Fibroblast of peridontal ligament (primary cell): ENCODE data around the gene SCNN1B.
"Not testable (repeated sequence)": the region's sequence is repeated elsewhere in the genome, so short reads cannot be mapped to it uniquely, and the experiment has no call there.

Experiments
- DNase-seq: peaks from one replicate; pipeline ENCODE4 v3.0.0-alpha.2; 2010; ENCODE audit errors: extremely low read depth

The SCNN1B gene

DNA sequence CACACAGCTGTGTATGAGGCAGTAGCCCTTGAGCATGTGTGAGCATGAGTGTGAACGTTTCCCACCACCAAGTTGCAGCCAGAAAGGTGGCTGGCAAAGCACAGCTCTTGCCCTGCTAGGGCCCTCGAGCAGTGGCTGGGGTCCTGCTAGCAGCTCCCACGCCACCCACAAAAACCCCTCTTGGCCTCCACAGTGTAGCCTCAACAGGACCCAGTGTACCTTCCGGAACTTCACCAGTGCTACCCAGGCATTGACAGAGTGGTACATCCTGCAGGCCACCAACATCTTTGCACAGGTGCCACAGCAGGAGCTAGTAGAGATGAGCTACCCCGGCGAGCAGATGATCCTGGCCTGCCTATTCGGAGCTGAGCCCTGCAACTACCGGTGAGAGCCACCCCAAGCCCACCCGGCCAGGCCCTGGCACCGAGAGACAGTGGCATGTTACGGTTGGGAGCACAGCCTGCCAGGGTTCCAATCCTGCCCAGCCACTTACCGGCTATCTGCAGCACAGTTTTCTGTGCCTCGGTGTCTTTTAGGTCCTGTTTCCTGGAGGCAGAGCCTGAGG is 53.1 kb downstream of the SCNN1B start:
- DNase-seq = no peak

DNA sequence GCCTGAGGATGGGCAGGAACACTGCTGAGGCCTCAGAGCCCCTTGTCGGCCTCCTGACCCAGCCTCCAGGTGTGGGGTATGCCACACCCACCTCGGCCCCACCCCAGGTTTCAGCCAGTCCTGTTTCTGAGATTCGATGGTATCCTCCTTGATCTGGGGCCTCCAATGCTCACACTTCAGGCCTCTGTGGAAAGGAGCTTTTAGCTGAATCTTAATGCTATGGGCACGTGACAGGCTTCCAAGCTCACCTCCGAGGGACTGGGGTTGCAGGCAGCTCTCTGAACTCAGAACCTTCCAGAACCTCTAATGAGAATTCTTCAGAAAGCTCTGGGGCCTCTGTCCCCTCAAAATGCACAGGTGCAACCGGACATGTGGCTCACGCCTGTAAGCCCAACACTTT is 54.8 kb downstream of the SCNN1B start:
- DNase-seq = no peak

DNA sequence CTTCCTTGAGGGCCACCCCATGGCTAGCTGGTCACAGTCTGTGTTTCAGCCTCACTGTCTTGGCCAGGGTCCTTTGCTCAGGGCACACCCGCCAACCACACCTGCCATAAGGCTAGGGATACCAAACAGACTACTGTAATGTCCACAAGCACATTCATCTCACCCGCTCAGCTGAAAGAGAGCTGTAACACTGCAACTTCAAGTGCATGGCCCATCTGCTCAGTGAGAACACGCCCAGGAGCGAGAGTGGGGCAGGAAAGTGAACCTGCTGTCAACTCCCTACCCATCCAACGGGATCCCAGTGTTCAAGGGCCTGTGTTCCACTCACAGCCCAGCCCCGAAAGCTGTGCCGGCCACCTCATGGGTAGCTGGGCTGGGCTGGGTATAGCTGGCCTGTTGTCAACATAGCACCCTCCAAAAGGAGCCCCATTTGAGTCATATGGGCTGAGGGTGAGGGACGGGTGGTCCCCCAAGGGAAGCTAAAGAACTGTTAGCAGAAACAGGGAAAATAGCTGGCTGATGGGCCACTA is 55.7 kb downstream of the SCNN1B start:
- no peak for DNase-seq

DNA sequence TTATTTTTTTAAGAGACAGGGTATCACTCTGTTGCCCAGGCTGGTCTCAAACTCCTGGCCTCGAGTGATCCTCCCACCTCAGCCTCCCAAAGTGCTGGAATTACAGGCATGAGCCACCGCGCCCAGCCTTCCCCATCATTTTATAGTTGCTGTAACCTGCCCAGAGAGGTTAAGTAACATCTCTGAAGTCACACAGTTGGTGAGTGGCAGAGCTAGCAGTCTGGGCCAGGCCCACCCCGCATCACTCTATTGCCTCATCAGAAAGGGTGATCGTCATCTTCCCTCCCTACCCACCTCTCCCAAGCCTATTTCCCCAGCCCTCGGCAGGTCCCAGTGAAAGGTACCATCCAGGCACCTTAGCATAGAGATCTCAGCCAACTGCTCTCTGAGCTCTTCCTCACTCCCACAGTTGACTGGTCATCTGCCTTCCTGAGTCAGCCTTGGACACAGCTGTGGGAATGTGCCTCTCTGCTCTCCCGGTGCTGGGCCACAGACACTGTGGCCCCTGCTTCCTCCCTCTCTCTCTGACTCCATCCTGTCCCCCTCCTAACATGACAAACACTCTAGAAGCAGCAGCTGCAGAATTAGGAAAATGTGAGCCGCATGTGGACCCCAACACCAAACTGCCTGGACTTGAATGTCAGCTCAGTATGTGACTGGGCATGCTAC is 57.1 kb downstream of the SCNN1B start:
- no peak for DNase-seq

DNA sequence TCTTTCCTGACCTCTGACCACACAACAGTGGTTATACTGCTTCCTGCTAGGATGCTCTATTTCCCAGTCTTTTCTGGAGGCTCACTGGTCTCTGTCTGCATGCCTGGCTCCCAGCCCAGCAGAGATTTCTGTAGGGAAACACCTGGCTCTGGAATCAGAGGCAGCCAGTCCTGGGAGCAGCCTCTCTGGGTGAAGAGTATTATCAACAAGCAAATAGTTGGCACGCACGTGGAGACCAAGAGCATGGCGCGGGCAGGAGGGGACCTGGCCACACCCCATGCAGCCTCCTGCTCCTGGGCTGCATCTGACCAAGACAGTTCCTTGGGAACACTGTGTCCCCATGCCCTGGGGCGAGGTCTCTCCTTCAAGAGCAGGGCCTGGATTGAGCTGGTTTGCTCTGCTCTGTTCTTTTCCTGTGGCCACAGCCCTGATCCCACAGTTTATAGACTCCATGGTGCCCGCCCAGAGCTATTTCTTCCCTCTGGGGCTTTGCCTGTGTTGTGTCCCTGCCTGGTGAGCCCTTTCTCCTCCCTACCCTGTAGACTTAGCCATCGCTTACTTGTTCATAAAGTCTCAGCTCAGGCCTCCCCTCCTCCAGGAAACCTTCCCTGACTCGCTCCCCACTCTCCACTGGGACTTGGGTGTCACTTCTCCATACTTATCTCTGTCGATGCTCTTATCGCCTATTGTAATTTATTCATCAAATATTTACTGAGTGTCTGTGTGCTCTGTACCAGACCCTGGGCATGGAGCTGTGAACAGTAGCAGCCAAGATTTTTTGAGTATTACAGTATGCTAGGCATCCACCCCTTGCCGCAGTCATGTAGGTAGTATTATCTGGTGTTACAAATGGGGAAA is 60.6 kb downstream of the SCNN1B start:
- DNase-seq = no peak

DNA sequence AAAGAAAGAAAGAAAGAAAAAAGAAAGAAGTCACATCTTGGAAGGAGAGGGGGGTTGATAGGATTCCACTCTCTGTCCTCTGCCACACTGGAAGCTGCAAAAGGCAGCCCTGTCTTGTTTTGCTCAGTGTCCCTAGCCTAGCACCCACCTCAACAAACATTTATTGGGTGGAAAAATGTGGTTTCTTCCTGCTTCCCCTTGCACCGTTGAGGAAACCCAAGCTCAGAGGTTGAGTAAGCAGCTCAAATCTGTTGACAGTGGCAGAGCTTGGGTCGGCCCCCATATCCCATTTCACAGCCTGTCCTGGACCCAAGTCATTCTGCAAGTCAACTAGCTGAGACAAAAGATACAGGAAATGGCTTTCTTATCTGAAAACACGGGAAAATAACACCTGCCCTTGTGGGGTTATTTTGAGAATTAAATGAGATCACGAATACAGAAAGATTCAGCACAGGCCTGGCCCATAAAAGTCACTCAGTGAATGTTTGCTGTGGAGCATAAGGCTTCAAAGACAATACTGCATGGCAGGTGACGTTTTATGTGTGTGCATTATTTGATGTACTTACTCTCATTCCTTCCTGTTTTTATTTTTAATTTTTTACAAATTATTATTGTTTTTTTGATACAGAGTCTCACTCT is 63.6 kb downstream of the SCNN1B start:
- no peak for DNase-seq

DNA sequence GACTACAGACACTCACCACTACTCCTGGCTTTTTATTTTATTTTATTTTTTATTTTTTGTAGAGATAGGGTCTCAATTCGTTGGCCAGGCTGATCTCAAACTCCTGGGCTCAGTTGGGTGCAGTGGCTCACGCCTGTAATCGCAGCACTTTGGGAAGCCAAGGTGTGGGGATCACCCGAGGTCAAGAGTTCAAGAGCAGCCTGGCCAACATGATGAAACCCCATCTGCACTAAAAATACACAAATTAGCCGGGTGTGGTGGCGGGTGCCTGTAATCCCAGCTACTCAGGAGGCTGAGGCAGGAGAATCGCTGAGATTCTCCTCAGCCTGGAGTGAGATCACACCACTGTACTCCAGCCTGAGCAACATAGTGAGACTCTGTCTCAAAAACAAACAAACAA is 64.2 kb downstream of the SCNN1B start:
- DNase-seq = not testable (repeated sequence)

DNA sequence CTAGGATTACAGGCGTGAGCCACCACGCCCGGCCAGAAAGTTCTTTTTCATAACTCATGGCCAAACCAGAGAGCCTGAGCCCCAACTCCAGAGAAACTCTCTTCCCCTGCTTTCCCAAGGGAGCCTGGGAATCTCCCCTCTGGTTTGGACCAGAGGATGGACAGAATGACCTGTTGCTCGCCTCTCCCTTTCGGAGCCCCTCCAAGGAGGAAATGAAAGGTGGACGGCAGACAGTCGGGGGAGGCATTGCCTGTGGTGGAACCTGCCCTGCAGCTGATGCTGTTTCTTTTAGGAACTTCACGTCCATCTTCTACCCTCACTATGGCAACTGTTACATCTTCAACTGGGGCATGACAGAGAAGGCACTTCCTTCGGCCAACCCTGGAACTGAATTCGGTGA is 65.5 kb downstream of the SCNN1B start:
- no peak for DNase-seq

DNA sequence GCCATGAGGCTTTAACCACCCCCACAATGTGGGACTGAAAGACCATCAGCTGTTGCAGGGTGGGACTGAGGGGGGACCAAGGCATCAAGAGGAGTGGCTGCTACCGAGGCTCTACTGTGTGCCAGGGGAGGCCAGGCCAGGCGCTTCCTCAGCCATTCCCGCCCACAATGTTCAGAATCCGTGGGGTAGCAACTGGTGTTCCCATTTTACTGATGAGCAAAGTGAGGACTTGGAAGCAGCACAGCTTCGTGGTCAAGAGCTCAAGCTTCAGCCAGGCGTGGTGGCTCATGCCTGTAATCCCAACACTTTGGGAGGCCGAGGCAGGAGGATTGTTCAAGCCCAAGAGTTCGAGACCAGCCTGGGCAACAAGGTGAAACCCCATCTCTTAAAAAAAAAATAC is 65.9 kb downstream of the SCNN1B start:
- DNase-seq = no peak

DNA sequence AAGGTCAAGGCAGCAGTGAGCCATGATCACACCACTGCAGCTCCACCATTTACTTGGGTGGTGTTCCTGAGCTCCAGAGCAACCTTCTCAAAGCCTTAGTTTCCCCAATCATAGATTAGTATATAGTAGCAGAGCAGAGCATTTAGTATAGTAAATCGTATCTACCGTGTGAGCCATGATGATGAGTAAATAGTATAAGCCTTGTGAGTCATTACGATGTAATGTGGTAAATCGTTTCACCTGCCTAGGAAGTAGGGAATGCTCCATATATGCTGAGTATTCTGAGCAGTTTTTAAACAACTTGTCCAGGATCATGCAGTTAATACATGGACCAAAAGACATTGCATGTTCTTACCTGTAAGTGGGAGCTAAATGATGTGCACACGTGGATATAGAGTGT is 66.4 kb downstream of the SCNN1B start:
- DNase-seq = no peak

DNA sequence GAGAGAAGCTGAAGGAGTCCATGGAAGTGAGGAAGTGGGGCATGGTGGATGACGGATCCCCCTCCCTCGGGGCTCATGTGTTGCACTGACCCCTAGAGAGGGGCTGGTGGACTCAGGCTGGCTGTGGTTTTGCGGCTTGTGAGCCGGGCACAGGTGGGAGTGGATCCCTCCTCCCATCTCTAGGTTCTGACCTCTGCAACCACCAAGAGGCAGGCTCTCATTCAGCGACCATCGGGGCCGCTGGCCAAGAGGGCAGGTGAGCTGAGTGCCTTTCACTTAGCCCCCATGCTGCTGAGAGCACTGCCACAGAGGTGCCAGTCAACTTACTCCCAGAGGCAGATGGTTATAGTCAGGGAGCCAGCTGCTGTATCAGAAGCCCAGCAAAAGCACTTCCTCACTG is 67.3 kb downstream of the SCNN1B start:
- DNase-seq = no peak

DNA sequence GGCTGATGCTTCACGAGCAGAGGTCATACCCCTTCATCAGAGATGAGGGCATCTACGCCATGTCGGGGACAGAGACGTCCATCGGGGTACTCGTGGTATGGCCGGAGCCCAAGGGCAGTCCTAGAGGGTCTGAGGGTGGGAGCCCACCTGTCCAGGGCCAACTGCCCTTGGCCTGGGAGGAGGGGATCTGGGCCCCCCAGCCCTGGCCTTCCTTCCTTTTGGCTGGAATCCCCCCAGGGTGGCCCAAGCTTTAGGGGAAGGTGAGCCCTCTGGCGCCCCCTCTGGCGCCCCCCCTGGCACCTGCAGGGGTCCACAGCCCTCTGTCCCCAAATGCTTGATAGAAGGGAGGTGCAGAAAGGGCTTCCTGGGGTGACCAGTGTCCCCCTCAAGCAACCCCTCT is 69.3 kb downstream of the SCNN1B start:
- DNase-seq = no peak

DNA sequence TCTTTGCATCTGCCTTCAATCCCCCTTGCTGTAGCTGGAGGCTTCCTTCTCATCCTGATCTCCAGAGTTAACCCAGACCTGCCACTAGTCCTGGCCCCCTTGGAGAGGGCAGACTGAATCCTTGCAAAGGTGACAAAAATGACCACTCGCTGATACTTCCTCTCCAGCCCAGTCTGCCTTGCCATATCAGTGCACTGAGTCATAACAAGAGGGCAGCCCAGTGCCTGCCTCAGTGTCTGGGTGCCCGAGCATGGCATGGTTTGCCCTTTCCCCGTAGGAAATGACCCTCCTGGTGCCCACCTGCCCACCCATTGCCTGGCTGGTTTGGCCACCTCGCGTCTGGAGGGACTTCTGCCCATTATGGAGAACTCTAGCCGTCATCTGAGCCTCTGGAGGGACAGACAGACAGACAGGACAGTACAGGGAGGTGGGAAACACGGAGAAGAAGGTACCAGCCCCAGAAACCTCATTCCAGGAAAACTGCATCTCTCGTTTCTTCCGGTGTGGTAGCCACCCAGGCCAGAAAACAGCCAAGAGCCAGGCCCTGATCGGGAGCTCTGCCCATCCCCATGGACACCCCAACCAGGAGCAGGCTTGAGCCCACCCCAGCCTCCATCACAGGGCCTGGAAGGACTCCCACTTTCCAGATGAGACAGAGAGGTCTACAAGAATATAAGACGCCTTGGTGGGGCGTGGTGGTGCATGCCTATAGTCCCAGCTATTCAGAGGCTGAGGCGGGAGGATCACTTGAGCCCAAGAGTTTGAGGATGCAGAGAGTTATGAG is 71.5 kb downstream of the SCNN1B start:
- no peak for DNase-seq

DNA sequence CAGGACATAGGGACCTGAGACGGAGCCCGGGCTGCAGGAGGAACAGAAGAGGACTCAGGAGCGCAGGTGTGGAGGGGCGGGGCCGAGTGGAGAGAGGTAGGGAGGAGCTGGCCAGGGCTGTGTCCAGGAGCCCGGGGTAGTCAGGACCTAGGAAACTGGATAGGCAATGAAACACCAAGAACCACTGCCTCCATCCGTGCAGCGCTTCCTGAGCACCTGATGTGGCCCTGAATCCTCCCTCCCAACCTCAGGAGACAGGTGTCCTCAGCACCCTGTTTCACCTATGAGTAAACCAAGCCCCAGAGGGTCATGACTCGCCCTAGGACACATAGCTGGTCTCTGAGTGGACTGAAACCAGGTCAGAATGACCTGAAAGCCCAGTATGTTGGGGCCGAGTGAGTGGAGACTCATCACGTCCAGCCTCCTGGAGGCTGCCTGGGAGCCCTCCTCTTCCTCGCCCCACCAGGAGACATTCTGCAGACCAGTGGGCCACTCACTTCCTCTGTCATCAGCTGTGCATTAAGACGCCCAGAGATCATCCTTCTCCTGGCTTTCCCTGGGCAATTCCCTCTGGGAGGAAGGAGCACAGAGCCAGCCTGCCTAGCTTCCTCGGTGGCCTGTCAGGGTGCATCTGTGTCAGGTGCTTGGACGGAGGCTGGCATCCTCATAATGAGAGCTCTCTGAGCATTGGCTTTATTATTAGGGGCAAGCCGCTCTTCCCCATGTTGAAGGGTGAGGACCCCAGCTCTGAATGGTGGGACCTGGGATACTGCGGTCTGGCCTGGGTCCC is 72.8 kb downstream of the SCNN1B start:
- DNase-seq = no peak

DNA sequence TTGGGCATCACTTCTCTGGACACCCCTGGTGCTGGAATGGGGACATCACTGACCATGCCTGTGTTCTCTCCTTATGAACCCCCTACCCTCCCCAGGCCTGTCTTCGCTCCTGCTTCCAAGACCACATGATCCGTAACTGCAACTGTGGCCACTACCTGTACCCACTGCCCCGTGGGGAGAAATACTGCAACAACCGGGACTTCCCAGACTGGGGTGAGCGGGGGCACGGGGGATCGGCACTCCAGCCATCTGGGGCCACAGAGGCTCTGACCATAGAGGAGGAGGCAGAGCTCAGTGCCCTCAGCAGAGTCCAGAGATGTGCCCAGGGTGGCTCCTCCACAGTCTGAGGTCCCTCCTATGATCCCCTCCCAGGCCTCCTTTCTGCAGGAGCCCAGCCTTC is 73.5 kb downstream of the SCNN1B start:
- DNase-seq = no peak

DNA sequence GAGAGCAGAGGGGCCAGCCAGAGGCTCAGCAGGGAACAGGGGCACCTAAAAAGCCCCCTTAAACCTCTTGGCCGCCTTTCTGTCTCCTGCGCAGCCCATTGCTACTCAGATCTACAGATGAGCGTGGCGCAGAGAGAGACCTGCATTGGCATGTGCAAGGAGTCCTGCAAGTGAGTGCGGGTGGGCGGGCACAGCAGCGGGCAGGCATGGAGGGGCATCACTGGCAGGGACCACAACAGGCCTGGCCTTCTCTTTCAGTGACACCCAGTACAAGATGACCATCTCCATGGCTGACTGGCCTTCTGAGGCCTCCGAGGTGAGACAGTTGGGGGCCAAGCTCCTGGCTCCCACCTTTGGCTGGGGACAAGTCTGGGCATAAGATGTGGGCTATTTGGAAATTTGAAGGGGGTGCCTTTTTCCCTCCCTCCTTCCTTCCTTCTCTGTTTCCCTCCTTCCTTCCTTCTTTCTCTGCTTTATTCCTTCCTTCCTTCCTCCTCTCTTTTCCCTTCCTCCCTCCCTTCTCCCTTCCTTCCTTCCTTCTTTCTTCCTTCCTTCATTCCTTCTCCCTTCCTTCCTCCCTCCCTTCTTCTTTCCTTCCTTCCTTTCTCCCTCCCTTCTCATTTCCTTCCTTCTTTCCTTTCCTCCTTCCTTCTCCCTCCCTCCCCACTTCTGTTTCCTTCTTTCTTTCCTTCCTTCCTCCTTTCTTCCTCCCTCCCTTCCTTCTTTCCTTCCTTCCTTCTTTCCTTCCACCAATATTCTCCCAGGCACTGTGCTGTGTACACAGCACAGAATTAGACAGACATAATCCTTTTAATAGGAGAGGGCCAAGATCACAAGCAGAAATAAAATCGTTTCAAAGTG is 75.2 kb downstream of the SCNN1B start:
- no peak for DNase-seq

DNA sequence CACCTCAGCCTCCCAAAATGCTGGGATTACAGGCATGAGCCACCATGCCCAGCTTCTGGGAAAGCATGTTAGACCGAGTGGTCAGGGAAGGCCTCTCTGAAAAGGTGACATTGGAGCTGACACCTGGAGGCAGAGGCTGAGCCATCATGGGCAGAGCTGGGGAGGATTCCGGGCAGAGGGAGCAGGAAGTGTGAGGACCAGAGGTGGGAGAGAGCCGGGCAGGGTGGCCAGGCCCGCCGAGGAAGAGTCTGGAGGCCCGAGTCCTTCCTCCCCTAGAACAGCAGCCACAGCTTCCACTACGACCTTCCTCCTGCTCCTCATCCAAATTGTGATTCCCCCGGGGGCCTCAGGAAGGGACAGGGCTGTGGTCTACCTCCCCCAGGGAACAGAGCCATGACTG is 76.2 kb downstream of the SCNN1B start:
- no peak for DNase-seq

DNA sequence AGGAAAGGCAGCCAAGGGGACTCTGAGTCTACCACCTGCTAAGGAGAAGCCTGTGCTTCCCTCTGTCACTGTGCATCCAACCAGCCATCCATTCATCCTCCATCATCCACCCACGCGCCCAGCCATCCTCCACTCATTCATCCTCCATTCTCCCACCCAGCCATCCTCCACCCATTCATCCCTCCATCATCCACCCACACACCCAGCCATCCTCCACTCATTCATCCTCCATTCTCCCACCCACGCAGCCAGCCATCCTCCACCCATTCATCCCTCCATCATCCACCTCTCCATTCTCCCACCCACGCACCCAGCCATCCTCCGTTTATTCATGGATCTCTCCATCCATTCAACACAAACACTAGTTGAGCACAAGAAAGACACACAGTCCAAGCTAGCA is 76.8 kb downstream of the SCNN1B start:
- no peak for DNase-seq

DNA sequence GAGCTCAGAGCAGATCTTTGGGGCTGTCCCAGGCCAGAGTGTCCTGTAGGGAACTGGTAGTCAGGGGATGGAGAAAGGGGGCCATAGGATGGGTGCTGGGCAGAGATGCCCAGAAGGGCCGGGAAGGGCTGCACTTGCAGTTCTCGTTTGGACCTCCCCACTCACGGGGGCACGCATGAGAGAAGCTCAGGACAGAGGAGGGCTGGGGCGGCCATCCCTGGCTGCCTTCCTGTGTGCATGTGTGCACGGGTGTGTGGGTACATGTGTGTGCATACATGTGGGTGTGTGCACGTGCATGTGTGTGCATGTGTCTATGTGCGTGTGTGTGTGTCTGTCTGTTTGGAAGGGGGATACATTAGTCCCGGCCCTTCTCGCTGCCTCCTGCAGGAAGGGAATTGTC is 77.6 kb downstream of the SCNN1B start:
- DNase-seq = no peak

DNA sequence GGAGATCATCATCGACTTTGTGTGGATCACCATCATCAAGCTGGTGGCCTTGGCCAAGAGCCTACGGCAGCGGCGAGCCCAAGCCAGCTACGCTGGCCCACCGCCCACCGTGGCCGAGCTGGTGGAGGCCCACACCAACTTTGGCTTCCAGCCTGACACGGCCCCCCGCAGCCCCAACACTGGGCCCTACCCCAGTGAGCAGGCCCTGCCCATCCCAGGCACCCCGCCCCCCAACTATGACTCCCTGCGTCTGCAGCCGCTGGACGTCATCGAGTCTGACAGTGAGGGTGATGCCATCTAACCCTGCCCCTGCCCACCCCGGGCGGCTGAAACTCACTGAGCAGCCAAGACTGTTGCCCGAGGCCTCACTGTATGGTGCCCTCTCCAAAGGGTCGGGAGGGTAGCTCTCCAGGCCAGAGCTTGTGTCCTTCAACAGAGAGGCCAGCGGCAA is 78.4 kb downstream of the SCNN1B start:
- no peak for DNase-seq
